ENCODE results near the gene TRPC4. TPM values are rescaled to one million over a fixed set of nuclear protein-coding genes. Genes with fewer than 3 reads are reported as not detected.
"Not testable (repeated sequence)": the region's sequence is repeated elsewhere in the genome, so short reads cannot be mapped to it uniquely, and the experiment has no call there.

The TRPC4 gene
- polyA plus RNA-seq, 3 donors, result 0.30 to 0.74 TPM; not detected in 1

DNA sequence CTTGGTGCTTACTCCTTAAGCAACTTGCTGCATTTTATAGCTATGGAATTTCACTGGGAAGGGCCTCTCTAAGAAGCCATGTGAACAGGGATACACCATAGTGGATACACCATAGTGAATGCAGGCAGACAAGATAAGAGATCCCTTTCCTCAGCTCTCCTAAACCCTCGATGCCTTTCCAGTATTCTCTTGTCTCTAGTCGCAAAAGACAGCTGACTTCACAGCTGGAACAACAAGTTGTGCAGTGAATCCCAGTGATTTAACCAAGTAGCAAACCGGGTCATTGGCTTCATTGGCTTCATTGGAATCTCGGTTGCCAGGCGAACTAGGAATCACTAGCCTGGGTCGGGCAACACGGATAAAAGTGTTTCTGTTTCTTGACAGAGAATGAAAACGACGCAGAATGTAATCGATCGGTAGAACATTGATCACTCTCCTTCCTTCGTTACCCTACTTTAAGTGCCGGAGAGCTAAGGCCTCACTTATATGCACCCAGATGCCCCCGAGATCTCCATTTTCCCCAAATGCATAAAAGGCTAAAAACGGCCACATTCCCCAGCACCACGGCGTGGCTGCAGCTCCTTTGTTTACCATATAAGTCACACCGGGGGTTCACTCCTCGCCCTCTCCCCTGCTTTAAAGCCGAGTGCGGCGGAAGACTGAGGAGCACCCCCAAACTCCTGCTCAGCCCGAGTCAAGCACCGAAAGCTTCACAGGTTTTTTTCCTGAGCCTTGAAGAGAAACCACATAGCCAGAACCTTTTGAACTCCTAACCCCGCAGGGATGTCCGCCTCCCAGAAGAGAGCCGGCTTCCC is 674 bp downstream of the TRPC4 start:
- 3 to 10% (median 8%) methylated on average over 27 of the region's 27 CpGs for WGBS, 3 donors
- H3K27ac ChIP-seq (ENCODE audit: low read depth, low read length), result no peak overlapping the region

- H3K27ac ChIP-seq (ENCODE audit: low read depth, low read length), result no peak overlapping the region
- WGBS, 3 donors, result 90 to 98% (median 94%) methylated on average over 1 of the region's 1 CpG
These were observed 5.9 kb downstream of the TRPC4 start for GRCh38 chr13:37863708-37864107.

GRCh38 chr13:37835392-37835791 is 34.2 kb downstream of the TRPC4 start:
- WGBS, 3 donors, result 79 to 86% (median 83%) methylated on average over 4 of the region's 4 CpGs
- no peak overlapping the region for H3K27ac ChIP-seq (ENCODE audit: low read depth, low read length)

GRCh38 chr13:37833411-37833810 is 36.2 kb downstream of the TRPC4 start:
- 61 to 75% (median 72%) methylated on average over 4 of the region's 4 CpGs for WGBS, 3 donors
- no peak overlapping the region for H3K27ac ChIP-seq (ENCODE audit: low read depth, low read length)

DNA sequence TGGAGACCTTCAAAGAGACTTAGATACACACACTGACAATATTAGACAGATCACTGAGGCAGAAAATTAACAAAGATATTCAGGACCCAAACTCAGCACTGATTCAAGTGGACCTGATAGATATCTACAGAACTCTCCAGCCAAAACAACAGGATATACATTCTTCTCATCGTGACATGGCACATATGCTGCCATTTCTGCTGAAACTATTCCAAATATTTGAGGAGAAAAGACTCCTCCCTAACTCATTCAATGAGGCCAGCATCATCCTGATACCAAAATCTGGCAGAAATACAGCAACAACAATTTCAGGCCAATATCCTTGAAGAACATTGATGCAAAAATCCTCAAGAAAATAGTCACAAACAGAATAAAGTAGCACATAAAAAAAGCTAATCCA is 53.3 kb downstream of the TRPC4 start:
- no peak overlapping the region for H3K27ac ChIP-seq (ENCODE audit: low read depth, low read length)
- WGBS, 3 donors, result 57 to 78% (median 66%) methylated on average over 1 of the region's 1 CpG

DNA sequence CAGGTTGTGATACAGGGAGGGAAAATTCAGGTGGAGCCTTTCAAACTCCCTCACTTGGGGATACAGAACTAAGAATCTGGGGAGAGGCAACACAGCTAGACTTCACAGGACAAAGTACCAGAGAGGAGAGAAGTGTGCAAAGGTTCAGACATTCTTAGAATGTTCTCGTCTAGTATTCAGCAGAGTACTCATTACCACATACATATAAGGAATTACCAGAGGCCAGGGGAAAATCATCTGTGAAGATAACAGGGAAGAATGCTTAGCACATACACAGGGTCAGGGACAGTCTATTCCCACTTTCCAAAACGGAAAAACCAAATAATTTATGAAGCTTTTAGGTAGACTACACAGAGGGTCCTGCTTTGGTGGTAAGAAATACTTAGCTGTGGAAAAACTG is 58.1 kb downstream of the TRPC4 start:
- H3K27ac ChIP-seq (ENCODE audit: low read depth, low read length), result no peak overlapping the region
- 63 to 68% (median 66%) methylated on average over 2 of the region's 2 CpGs for WGBS, 3 donors

DNA sequence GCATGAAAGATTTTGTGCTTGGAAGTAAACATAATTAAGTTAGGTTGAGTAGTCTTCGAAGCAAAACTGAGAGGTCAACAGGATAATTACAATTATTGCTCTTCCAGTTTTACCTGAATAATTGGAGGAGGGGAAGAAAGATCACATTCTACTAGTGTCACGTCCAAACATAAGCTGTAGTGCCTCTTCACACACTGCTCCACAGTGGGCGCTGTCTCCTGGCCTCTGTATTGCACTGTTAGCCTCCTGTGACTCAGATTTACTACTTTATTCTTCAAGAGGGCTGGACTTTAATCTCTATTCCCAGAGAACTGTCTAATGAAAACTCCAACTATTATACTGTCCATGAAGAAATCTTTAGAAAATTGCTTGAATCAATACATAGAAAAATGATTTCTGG is 62.9 kb downstream of the TRPC4 start:
- WGBS, 3 donors, result 71 to 87% (median 81%) methylated on average over 3 of the region's 3 CpGs

DNA sequence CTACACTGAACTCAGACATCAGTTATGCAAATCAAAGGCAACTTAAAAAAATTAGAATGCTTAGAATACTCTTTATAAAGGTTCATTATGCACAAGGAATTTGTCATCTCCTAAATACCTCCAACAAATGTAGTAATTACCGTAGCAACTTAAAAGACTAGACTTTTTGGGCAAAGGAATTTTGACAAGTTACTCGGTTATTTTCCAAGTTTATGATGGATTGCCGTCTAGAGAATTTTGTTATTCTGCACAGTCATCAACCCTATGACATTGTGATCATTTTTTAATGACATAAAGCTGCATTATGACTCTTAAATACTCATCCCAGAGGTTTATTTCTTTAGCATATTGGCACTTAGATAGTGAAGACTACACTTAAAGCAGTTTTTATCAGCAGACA is 71.9 kb downstream of the TRPC4 start:
- no peak overlapping the region for H3K27ac ChIP-seq (ENCODE audit: low read depth, low read length)
- WGBS, 3 donors, result 49 to 72% (median 63%) methylated on average over 3 of the region's 3 CpGs

More for the DNA sequence above, 62.9 kb downstream of the TRPC4 start:
- no peak overlapping the region for H3K27ac ChIP-seq (ENCODE audit: low read depth, low read length)

- 90 to 96% (median 95%) methylated on average over 4 of the region's 4 CpGs for WGBS, 3 donors
- not testable (repeated sequence) for H3K27ac ChIP-seq (ENCODE audit: low read depth, low read length)
These were observed 72.8 kb downstream of the TRPC4 start for GRCh38 chr13:37796795-37797194.

GRCh38 chr13:37795326-37795725 is 74.2 kb downstream of the TRPC4 start:
- no peak overlapping the region for H3K27ac ChIP-seq (ENCODE audit: low read depth, low read length)

GRCh38 chr13:37791699-37792098 is 77.9 kb downstream of the TRPC4 start:
- 54 to 87% (median 67%) methylated on average over 2 of the region's 2 CpGs for whole genome bisulfite sequencing, 3 donors
- H3K27ac ChIP-seq (ENCODE audit: low read depth, low read length), result no peak overlapping the region

- WGBS, 3 donors, result 53 to 69% (median 58%) methylated on average over 1 of the region's 1 CpG
- H3K27ac ChIP-seq (ENCODE audit: low read depth, low read length), result no peak overlapping the region
These were observed 81.2 kb downstream of the TRPC4 start for GRCh38 chr13:37788346-37788745.

- H3K27ac ChIP-seq (ENCODE audit: low read depth, low read length), result no peak overlapping the region
These were observed 91.9 kb downstream of the TRPC4 start for GRCh38 chr13:37777676-37778075.

GRCh38 chr13:37775871-37776270 is 93.7 kb downstream of the TRPC4 start:
- no peak overlapping the region for H3K27ac ChIP-seq (ENCODE audit: low read depth, low read length)
- WGBS, 3 donors, result 82 to 87% (median 85%) methylated on average over 1 of the region's 1 CpG

DNA sequence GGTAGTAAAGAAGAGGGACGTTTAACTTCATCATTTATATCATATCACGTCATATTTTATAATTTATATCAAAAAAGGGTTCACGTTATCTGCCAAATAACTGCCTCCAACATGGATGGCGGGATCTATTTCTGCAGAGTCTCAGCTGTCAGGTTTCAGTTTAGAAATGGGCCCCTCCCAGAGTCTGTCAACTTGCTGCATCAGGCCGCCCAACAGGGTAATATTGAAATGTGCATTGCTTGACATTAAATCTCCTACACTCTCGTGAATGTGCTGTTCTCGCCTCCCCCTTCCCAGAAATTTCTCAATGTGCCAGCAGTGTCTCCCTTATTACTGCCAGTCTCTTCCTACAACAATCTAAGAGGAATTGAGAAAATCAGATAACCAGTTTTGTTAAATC is 96.9 kb downstream of the TRPC4 start:
- H3K27ac ChIP-seq (ENCODE audit: low read depth, low read length), result no peak overlapping the region
- 78 to 89% (median 80%) methylated on average over 7 of the region's 7 CpGs for WGBS, 3 donors

GRCh38 chr13:37769545-37769944 is 100.0 kb downstream of the TRPC4 start:
- WGBS, 3 donors, result 90 to 95% (median 93%) methylated on average over 2 of the region's 2 CpGs
- H3K27ac ChIP-seq (ENCODE audit: low read depth, low read length), result no peak overlapping the region

GRCh38 chr13:37769078-37769477 is 100.5 kb downstream of the TRPC4 start:
- no peak overlapping the region for H3K27ac ChIP-seq (ENCODE audit: low read depth, low read length)
- 43 to 62% (median 60%) methylated on average over 2 of the region's 2 CpGs for WGBS, 3 donors

DNA sequence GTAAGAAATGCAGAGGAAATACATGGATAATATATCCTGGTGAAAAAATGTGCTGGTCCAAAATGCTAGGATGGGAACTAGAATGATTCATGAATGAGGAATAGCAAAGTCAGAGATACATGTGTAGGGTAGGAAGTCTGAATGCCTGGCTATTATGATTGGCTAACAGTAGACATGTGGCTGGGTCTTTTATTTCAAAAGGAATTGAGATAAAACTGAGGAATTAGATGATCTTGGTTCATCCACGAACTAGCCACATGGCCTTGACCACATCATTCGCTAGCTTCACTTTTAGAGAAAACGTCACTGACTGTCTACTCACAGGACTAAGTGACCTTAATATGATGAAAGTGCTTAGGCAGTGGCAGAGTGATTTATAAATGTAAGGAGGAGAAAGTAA is 103.1 kb downstream of the TRPC4 start:
- no peak overlapping the region for H3K27ac ChIP-seq (ENCODE audit: low read depth, low read length)
- WGBS, 3 donors, result 75 to 90% (median 89%) methylated on average over 3 of the region's 3 CpGs

DNA sequence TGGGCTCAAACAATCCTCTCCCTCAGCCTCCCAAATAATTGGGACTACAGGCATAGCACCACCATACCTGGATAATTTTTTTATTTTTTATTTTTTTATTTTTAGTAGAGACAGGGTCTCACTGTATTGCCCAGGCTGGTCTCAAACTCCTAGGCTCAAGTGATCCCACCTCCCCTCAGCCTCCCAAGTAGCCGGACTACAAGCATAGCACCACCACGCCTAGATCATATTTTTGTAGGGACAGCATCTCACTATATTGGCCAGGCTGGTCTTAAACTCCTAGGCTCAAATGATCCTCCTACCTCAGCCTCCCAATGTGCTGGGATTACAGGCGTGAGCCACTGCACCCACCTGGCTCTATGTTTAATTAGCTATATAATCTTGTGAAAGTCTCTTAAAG is 114.2 kb downstream of the TRPC4 start:
- WGBS, 3 donors, result 60 to 88% (median 85%) methylated on average over 3 of the region's 3 CpGs
- H3K27ac ChIP-seq (ENCODE audit: low read depth, low read length), result no peak overlapping the region

DNA sequence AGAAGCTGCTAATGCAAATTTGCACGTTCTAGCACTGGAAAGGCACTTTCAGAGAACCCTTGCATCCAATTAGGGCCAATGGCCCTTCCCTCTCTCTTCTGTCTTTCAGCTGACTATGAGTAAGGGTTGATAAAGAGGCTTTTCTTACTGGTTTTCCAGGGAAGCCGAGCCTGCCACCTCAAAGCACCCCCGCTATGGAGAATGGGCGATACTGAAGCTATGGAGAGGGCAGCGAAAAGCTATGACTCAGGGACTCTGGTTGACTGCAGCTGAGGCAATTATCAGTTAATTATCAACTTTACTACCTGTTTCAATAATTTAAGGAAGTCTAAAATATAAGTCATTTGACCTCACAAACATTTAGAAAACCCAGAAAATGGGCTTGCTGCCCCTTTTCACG is 115.8 kb downstream of the TRPC4 start:
- WGBS, 3 donors, result 76 to 89% (median 81%) methylated on average over 6 of the region's 6 CpGs
- no peak overlapping the region for H3K27ac ChIP-seq (ENCODE audit: low read depth, low read length)

Data from adipose tissue (tissue), 3 donors.